ENCODE results near the gene WWTR1. TPM values are rescaled to one million over a fixed set of nuclear protein-coding genes. Genes with fewer than 3 reads are reported as not detected.

The WWTR1 gene
- total RNA-seq, 1 donor from 2014 or later: 15.0 TPM

- no peak for TF ChIP-seq CTCF (IDR thresholded peaks at IDR 0.05; ENCODE audit: unreplicated experiment)
- no peak for DNase-seq (ENCODE audit: low spot score, unreplicated experiment)
- H3K4me3 Mint-ChIP-seq (ENCODE audit: low read depth): no peak overlapping the region
- no peaks in the 10 kb centered on the region for H3K9me3 Mint-ChIP-seq (ENCODE audit: low read depth)
- no peaks in the 10 kb centered on the region for H3K27me3 Mint-ChIP-seq
- H3K36me3 Mint-ChIP-seq (ENCODE audit: insufficient read depth): no peaks in the 10 kb centered on the region
- H3K4me1 Mint-ChIP-seq (ENCODE audit: low read depth): peaks cover 6% of the 10 kb centered on the region
- H3K27ac Mint-ChIP-seq: no peak overlapping the region
Measured at GRCh38 chr3:149514471-149514870, 143.4 kb downstream of the WWTR1 start.

GRCh38 chr3:149512073-149512782 lies 145.6 kb downstream of the WWTR1 start:
- DNase-seq (ENCODE audit: low spot score, unreplicated experiment): peak; percentile 47
- peak overlapping the region; percentile 53 for H3K27ac Mint-ChIP-seq
- H3K4me3 Mint-ChIP-seq (ENCODE audit: low read depth): peak overlapping the region; percentile 58
- no peaks in the 10 kb centered on the region for H3K36me3 Mint-ChIP-seq (ENCODE audit: insufficient read depth)
- TF ChIP-seq CTCF (IDR thresholded peaks at IDR 0.05; ENCODE audit: unreplicated experiment): peak; percentile 83
- H3K27me3 Mint-ChIP-seq: no peaks in the 10 kb centered on the region
- peaks cover 23% of the 10 kb centered on the region for H3K4me1 Mint-ChIP-seq (ENCODE audit: low read depth)
- no peaks in the 10 kb centered on the region for H3K9me3 Mint-ChIP-seq (ENCODE audit: low read depth)

GRCh38 chr3:149511040-149511626 lies 146.7 kb downstream of the WWTR1 start:
- H3K27me3 Mint-ChIP-seq: no peaks in the 10 kb centered on the region
- TF ChIP-seq CTCF (IDR thresholded peaks at IDR 0.05; ENCODE audit: unreplicated experiment): no peak
- no peaks in the 10 kb centered on the region for H3K9me3 Mint-ChIP-seq (ENCODE audit: low read depth)
- no peaks in the 10 kb centered on the region for H3K36me3 Mint-ChIP-seq (ENCODE audit: insufficient read depth)
- DNase-seq (ENCODE audit: low spot score, unreplicated experiment): no peak
- peaks cover 30% of the 10 kb centered on the region for H3K4me1 Mint-ChIP-seq (ENCODE audit: low read depth)
- H3K27ac Mint-ChIP-seq: no peak overlapping the region
- H3K4me3 Mint-ChIP-seq (ENCODE audit: low read depth): no peak overlapping the region

- H3K27me3 Mint-ChIP-seq: no peaks in the 10 kb centered on the region
- DNase-seq (ENCODE audit: low spot score, unreplicated experiment): no peak
- no peaks in the 10 kb centered on the region for H3K36me3 Mint-ChIP-seq (ENCODE audit: insufficient read depth)
- H3K27ac Mint-ChIP-seq: no peak overlapping the region
- peaks cover 30% of the 10 kb centered on the region for H3K4me1 Mint-ChIP-seq (ENCODE audit: low read depth)
- no peak overlapping the region for H3K4me3 Mint-ChIP-seq (ENCODE audit: low read depth)
- TF ChIP-seq CTCF (IDR thresholded peaks at IDR 0.05; ENCODE audit: unreplicated experiment): no peak
- no peaks in the 10 kb centered on the region for H3K9me3 Mint-ChIP-seq (ENCODE audit: low read depth)
Measured at GRCh38 chr3:149510480-149510879, 147.3 kb downstream of the WWTR1 start.

GRCh38 chr3:149509526-149509925 lies 148.3 kb downstream of the WWTR1 start:
- Mint-ChIP-seq H3K9me3 (ENCODE audit: low read depth) (no peaks in the 10 kb centered on the region), H3K4me1 (ENCODE audit: low read depth) (peaks cover 30% of the 10 kb centered on the region), H3K4me3 (ENCODE audit: low read depth) (no peak overlapping the region), H3K36me3 (ENCODE audit: insufficient read depth) (no peaks in the 10 kb centered on the region), H3K27me3 (no peaks in the 10 kb centered on the region), H3K27ac (peak overlapping the region; percentile 41)
- TF ChIP-seq CTCF (IDR thresholded peaks at IDR 0.05; ENCODE audit: unreplicated experiment): no peak
- DNase-seq (ENCODE audit: low spot score, unreplicated experiment): no peak

Data from progenitor cell of endocrine pancreas (in vitro differentiated cells).